Measurements from ENCODE around the gene PPFIBP2. TPM values are rescaled to one million over a fixed set of nuclear protein-coding genes. Genes with fewer than 3 reads are reported as not detected.

The PPFIBP2 gene
- total RNA-seq, 1 experiment from 2014 or later: 13.9 TPM

- H4K20me1 ChIP-seq (ENCODE audit: insufficient read depth): no peaks in the 10 kb centered on the region
- no TSS peak for BruUV-seq (replicated peaks)
- H3K9me2 ChIP-seq (ENCODE audit: insufficient read depth): no peaks in the 10 kb centered on the region
- intact Hi-C loops (cut with micrococcal nuclease; ENCODE audit: unreplicated experiment): no loop called here
- ChIA-PET CTCF (no interaction called here), POLR2A (ENCODE audit: unreplicated experiment) (no interaction called here)
- H2AFZ ChIP-seq: no peak overlapping the region
- no peak overlapping the region for H3K27ac ChIP-seq
- no peak for DNase-seq
- no peaks in the 10 kb centered on the region for H3K36me3 ChIP-seq (ENCODE audit: low read depth)
- peaks cover 19% of the 10 kb centered on the region for H3K4me1 ChIP-seq (replicated peaks; ENCODE audit: insufficient read depth)
- no peaks in the 10 kb centered on the region for H3K27me3 ChIP-seq (ENCODE audit: insufficient read depth, low read depth)
- H3K79me2 ChIP-seq (ENCODE audit: low read depth): no peaks in the 10 kb centered on the region
- peaks cover 3% of the 10 kb centered on the region; the same call in 1 of the 2 replicates for H3F3A ChIP-seq (ENCODE audit: insufficient read depth, low read depth)
- TF ChIP-seq CTCF (conservative IDR thresholded peaks at IDR 0.05) (no peak), EZH2 (IDR thresholded peaks at IDR 0.05; ENCODE audit: low read depth) (no peak)
- no peak overlapping the region for H3K4me2 ChIP-seq
- no peaks in the 10 kb centered on the region for H3K9me3 ChIP-seq (ENCODE audit: insufficient read depth, low read depth)
- no peak overlapping the region for H3K4me3 ChIP-seq
Measured at GRCh38 chr11:7590529-7590928, 76.7 kb downstream of the PPFIBP2 start.

- Histone ChIP-seq H3F3A (ENCODE audit: insufficient read depth, low read depth) (peaks cover 6% of the 10 kb centered on the region; the same call in 1 of the 2 replicates), H3K4me3 (no peak overlapping the region), H3K4me2 (no peak overlapping the region), H4K20me1 (ENCODE audit: insufficient read depth) (no peaks in the 10 kb centered on the region), H3K9me3 (ENCODE audit: insufficient read depth, low read depth) (no peaks in the 10 kb centered on the region), H2AFZ (no peak overlapping the region), H3K4me1 (replicated peaks; ENCODE audit: insufficient read depth) (peaks cover 25% of the 10 kb centered on the region), H3K27me3 (ENCODE audit: insufficient read depth, low read depth) (no peaks in the 10 kb centered on the region), H3K27ac (no peak overlapping the region), H3K79me2 (ENCODE audit: low read depth) (no peaks in the 10 kb centered on the region), H3K36me3 (ENCODE audit: low read depth) (no peaks in the 10 kb centered on the region), H3K9me2 (ENCODE audit: insufficient read depth) (no peaks in the 10 kb centered on the region)
- intact Hi-C loops (cut with micrococcal nuclease; ENCODE audit: unreplicated experiment): no loop called here
- TF ChIP-seq EZH2 (IDR thresholded peaks at IDR 0.05; ENCODE audit: low read depth): no peak
- no peak for TF ChIP-seq CTCF (conservative IDR thresholded peaks at IDR 0.05)
- DNase-seq: no peak
- ChIA-PET CTCF (no interaction called here), POLR2A (ENCODE audit: unreplicated experiment) (no interaction called here)
- BruUV-seq (replicated peaks): no TSS peak
Measured at GRCh38 chr11:7591107-7591894, 77.5 kb downstream of the PPFIBP2 start.

- intact Hi-C loops (cut with micrococcal nuclease; ENCODE audit: unreplicated experiment): no loop called here
- Histone ChIP-seq H3K9me3 (ENCODE audit: insufficient read depth, low read depth) (no peaks in the 10 kb centered on the region), H2AFZ (no peak overlapping the region), H3K4me3 (no peak overlapping the region), H3K79me2 (ENCODE audit: low read depth) (no peaks in the 10 kb centered on the region), H3K27me3 (ENCODE audit: insufficient read depth, low read depth) (no peaks in the 10 kb centered on the region), H4K20me1 (ENCODE audit: insufficient read depth) (no peaks in the 10 kb centered on the region), H3F3A (ENCODE audit: insufficient read depth, low read depth) (peaks cover 6% of the 10 kb centered on the region; the same call in 1 of the 2 replicates), H3K36me3 (ENCODE audit: low read depth) (no peaks in the 10 kb centered on the region), H3K9me2 (ENCODE audit: insufficient read depth) (no peaks in the 10 kb centered on the region), H3K27ac (no peak overlapping the region), H3K4me2 (no peak overlapping the region), H3K4me1 (replicated peaks; ENCODE audit: insufficient read depth) (peaks cover 32% of the 10 kb centered on the region)
- POLR2A ChIA-PET (ENCODE audit: unreplicated experiment): interaction anchor here (0.6 kb wide), 1 partner anchor 314 kb away, joined by 4 read pairs; no protein-coding TSS in a partner anchor
- TF ChIP-seq CTCF (conservative IDR thresholded peaks at IDR 0.05) (no peak), EZH2 (IDR thresholded peaks at IDR 0.05; ENCODE audit: low read depth) (no peak)
- BruUV-seq (replicated peaks): no TSS peak
- no peak for DNase-seq
- CTCF ChIA-PET: no interaction called here
Measured at GRCh38 chr11:7591987-7592386, 78.2 kb downstream of the PPFIBP2 start.
